Fibroblast of lung (primary cell): ENCODE data around the gene CTNNA2.

Source experiments
- CTCF ChIP-seq, 2 donors: IDR thresholded peaks in 1 of 2; conservative IDR thresholded peaks in 1 of 2; 1 replicate in 1 of 2; 2 replicates in 1 of 2; pipeline ENCODE4 v1.5.1; 2011 to 2012; ENCODE audit warnings: low read length in 2 of 2, control low read depth in 1 of 2, inconsistent platforms in 1 of 2, low read depth in 1 of 2, mild to moderate bottlenecking in 1 of 2
- EZH2 ChIP-seq: IDR thresholded peaks from 2 replicates; pipeline ENCODE4 v1.5.1; 2012; ENCODE audit warnings: low read length, control low read depth, mild to moderate bottlenecking; ENCODE audit errors: missing control alignments

- TF ChIP-seq CTCF (conservative IDR thresholded peaks at IDR 0.05 in 1 of 2, IDR thresholded peaks at IDR 0.05 in 1 of 2; ENCODE audit: low read depth in 1 of 2, low read length in 2 of 2): no peak
- TF ChIP-seq EZH2: no peak
Observed at GRCh38 chr2:79530443-79530842, 17.6 kb downstream of the CTNNA2 start.
